Karpas-422 (cell line): Measurements from ENCODE around the gene EMC10. TPM values are rescaled to one million over a fixed set of nuclear protein-coding genes. Genes with fewer than 3 reads are reported as not detected.

Source experiments
- DNase-seq: peaks from one replicate; pipeline ENCODE4 v3.0.0-alpha.2; 2015
- H2AFZ ChIP-seq: fragments of 200-600 bp; sonication (generic); 2 replicates; pipeline ENCODE4 v1.6.1; 2014; ENCODE audit warnings: antibody characterized with exemption, low read length, mixed read lengths
- H3K27ac ChIP-seq: fragments of 200-600 bp; sonication (generic); 2 replicates; pipeline ENCODE4 v1.5.1; 2014; ENCODE audit warnings: mild to moderate bottlenecking, low read length, moderate library complexity
- H3K27me3 ChIP-seq: fragments of 200-600 bp; sonication (generic); 2 replicates; pipeline ENCODE4 v1.6.1; 2014; ENCODE audit warnings: low read length, mixed read lengths
- H3K36me3 ChIP-seq: fragments of 200-600 bp; sonication (generic); 2 replicates; pipeline ENCODE4 v1.6.1; 2014; ENCODE audit warnings: low read length, mixed read lengths; ENCODE audit not compliant: insufficient read depth
- H3K4me1 ChIP-seq: fragments of 200-600 bp; sonication (generic); 2 replicates; pipeline ENCODE4 v1.6.1; 2014; ENCODE audit warnings: mild to moderate bottlenecking, low read length, mixed read lengths
- H3K4me2 ChIP-seq: fragments of 200-600 bp; sonication (generic); 2 replicates; pipeline ENCODE4 v1.6.1; 2014; ENCODE audit warnings: low read length, low read depth, mild to moderate bottlenecking; ENCODE audit not compliant: poor library complexity, severe bottlenecking
- H3K4me3 ChIP-seq: fragments of 200-600 bp; sonication (generic); 2 replicates; pipeline ENCODE4 v1.5.1; 2014; ENCODE audit warnings: mild to moderate bottlenecking, antibody characterized with exemption, low read length, mixed read lengths
- H3K79me2 ChIP-seq: fragments of 200-600 bp; sonication (generic); 2 replicates; pipeline ENCODE4 v1.6.1; 2014; ENCODE audit warnings: mild to moderate bottlenecking, low read length, mixed read lengths
- H3K9ac ChIP-seq: fragments of 200-600 bp; sonication (generic); 2 replicates; pipeline ENCODE4 v1.6.0; 2014; ENCODE audit warnings: low read length
- H3K9me2 ChIP-seq: fragments of 200-600 bp; sonication (generic), shearing (Covaris generic); replicated peaks from 2 replicates; pipeline ENCODE4 v1.6.0; 2014; ENCODE audit warnings: mild to moderate bottlenecking, low read length, moderate library complexity; ENCODE audit not compliant: insufficient read depth
- H3K9me3 ChIP-seq: fragments of 300-700, 200-600 bp; sonication (generic); 2 replicates; pipeline ENCODE4 v1.6.1; 2014; ENCODE audit warnings: low read length, mixed read lengths
- H4K20me1 ChIP-seq: fragments of 200-600 bp; sonication (generic); 2 replicates; pipeline ENCODE4 v1.6.1; 2014; ENCODE audit warnings: mild to moderate bottlenecking, antibody characterized with exemption, low read length, low read depth; ENCODE audit not compliant: insufficient read depth
- total RNA-seq: library from RNA; depleted of rRNA; stranded (reverse); fragments of >200 nt; shearing (Covaris generic); gene quantifications from 2 replicates; pipeline ENCODE4 v1.2.3, GENCODE V29; 2014; ENCODE audit warnings: low replicate concordance

The EMC10 gene
- total RNA-seq, 1 experiment from 2014 or later, result 63.7 TPM

- Histone ChIP-seq H3K4me3 (no peak overlapping the region), H3K27me3 (no peaks in the 10 kb centered on the region), H3K9me3 (no peaks in the 10 kb centered on the region), H3K4me2 (no peak overlapping the region), H3K9ac (no peak overlapping the region), H3K27ac (no peak overlapping the region), H4K20me1 (no peaks in the 10 kb centered on the region), H2AFZ (no peak overlapping the region), H3K36me3 (peaks cover 4% of the 10 kb centered on the region; the same call in 1 of the 2 replicates), H3K9me2 (no peaks in the 10 kb centered on the region), H3K4me1 (no peaks in the 10 kb centered on the region), H3K79me2 (no peaks in the 10 kb centered on the region)
- no peak for DNase-seq
Observed at GRCh38 chr19:50447750-50448149, 28.6 kb upstream of the EMC10 start.

- Histone ChIP-seq H3K9ac (no peak overlapping the region), H3K4me2 (no peak overlapping the region), H3K27ac (no peak overlapping the region), H3K9me3 (no peaks in the 10 kb centered on the region), H2AFZ (no peak overlapping the region), H3K9me2 (no peaks in the 10 kb centered on the region), H3K79me2 (no peaks in the 10 kb centered on the region), H3K4me1 (no peaks in the 10 kb centered on the region), H4K20me1 (no peaks in the 10 kb centered on the region), H3K36me3 (peaks cover 4% of the 10 kb centered on the region; the same call in 1 of the 2 replicates), H3K4me3 (no peak overlapping the region), H3K27me3 (no peaks in the 10 kb centered on the region)
- no peak for DNase-seq
Observed at GRCh38 chr19:50449236-50449899, 26.9 kb upstream of the EMC10 start.

GRCh38 chr19:50450369-50451222, 25.7 kb upstream of the EMC10 start:
- DNase-seq, result no peak
- Histone ChIP-seq H3K9me3 (no peaks in the 10 kb centered on the region), H2AFZ (no peak overlapping the region), H3K4me2 (no peak overlapping the region), H3K27ac (no peak overlapping the region), H3K36me3 (peaks cover 4% of the 10 kb centered on the region; the same call in 1 of the 2 replicates), H3K79me2 (no peaks in the 10 kb centered on the region), H3K4me3 (no peak overlapping the region), H3K4me1 (no peaks in the 10 kb centered on the region), H3K9me2 (no peaks in the 10 kb centered on the region), H3K27me3 (no peaks in the 10 kb centered on the region), H4K20me1 (no peaks in the 10 kb centered on the region), H3K9ac (no peak overlapping the region)

GRCh38 chr19:50451223-50451534, 25.1 kb upstream of the EMC10 start:
- Histone ChIP-seq H3K79me2 (no peaks in the 10 kb centered on the region), H4K20me1 (no peaks in the 10 kb centered on the region), H3K4me3 (no peak overlapping the region), H3K36me3 (peaks cover 4% of the 10 kb centered on the region; the same call in 1 of the 2 replicates), H3K27me3 (no peaks in the 10 kb centered on the region), H3K9me3 (no peaks in the 10 kb centered on the region), H3K9me2 (no peaks in the 10 kb centered on the region), H3K9ac (no peak overlapping the region), H3K4me2 (no peak overlapping the region), H3K4me1 (no peaks in the 10 kb centered on the region), H3K27ac (no peak overlapping the region), H2AFZ (no peak overlapping the region)
- no peak for DNase-seq

- H3K27me3 ChIP-seq, result no peaks in the 10 kb centered on the region
- no peaks in the 10 kb centered on the region for H3K4me1 ChIP-seq
- no peak overlapping the region for H3K27ac ChIP-seq
- H3K9me2 ChIP-seq, result no peaks in the 10 kb centered on the region
- no peak overlapping the region for H3K9ac ChIP-seq
- H4K20me1 ChIP-seq, result no peaks in the 10 kb centered on the region
- no peak overlapping the region for H3K4me2 ChIP-seq
- H3K79me2 ChIP-seq, result no peaks in the 10 kb centered on the region
- H2AFZ ChIP-seq, result no peak overlapping the region
- H3K36me3 ChIP-seq, result peaks cover under 1% of the 10 kb centered on the region; the same call in 1 of the 2 replicates
- no peak overlapping the region for H3K4me3 ChIP-seq
- DNase-seq, result no peak
- no peaks in the 10 kb centered on the region for H3K9me3 ChIP-seq
Observed at GRCh38 chr19:50453243-50453642, 23.1 kb upstream of the EMC10 start.

- no peaks in the 10 kb centered on the region for H3K79me2 ChIP-seq
- H3K9me2 ChIP-seq, result no peaks in the 10 kb centered on the region
- no peak overlapping the region for H3K9ac ChIP-seq
- no peak overlapping the region for H3K27ac ChIP-seq
- no peaks in the 10 kb centered on the region for H4K20me1 ChIP-seq
- no peak overlapping the region for H2AFZ ChIP-seq
- DNase-seq, result no peak
- no peak overlapping the region for H3K4me2 ChIP-seq
- H3K4me1 ChIP-seq, result peaks cover 17% of the 10 kb centered on the region
- H3K4me3 ChIP-seq, result no peak overlapping the region
- no peaks in the 10 kb centered on the region for H3K27me3 ChIP-seq
- H3K9me3 ChIP-seq, result no peaks in the 10 kb centered on the region
- no peaks in the 10 kb centered on the region for H3K36me3 ChIP-seq
Observed at GRCh38 chr19:50455992-50456391, 20.3 kb upstream of the EMC10 start.

GRCh38 chr19:50457300-50457699, 19.0 kb upstream of the EMC10 start:
- peaks cover 18% of the 10 kb centered on the region for H3K4me1 ChIP-seq
- H3K4me3 ChIP-seq, result no peak overlapping the region
- H2AFZ ChIP-seq, result no peak overlapping the region
- H4K20me1 ChIP-seq, result no peaks in the 10 kb centered on the region
- H3K4me2 ChIP-seq, result no peak overlapping the region
- no peak overlapping the region for H3K27ac ChIP-seq
- H3K9me2 ChIP-seq, result no peaks in the 10 kb centered on the region
- DNase-seq, result no peak
- no peaks in the 10 kb centered on the region for H3K9me3 ChIP-seq
- H3K36me3 ChIP-seq, result no peaks in the 10 kb centered on the region
- H3K27me3 ChIP-seq, result no peaks in the 10 kb centered on the region
- no peak overlapping the region for H3K9ac ChIP-seq
- H3K79me2 ChIP-seq, result no peaks in the 10 kb centered on the region

- Histone ChIP-seq H3K79me2 (no peaks in the 10 kb centered on the region), H3K27ac (no peak overlapping the region), H4K20me1 (no peaks in the 10 kb centered on the region), H2AFZ (no peak overlapping the region), H3K4me1 (peaks cover 18% of the 10 kb centered on the region), H3K9me3 (no peaks in the 10 kb centered on the region), H3K27me3 (no peaks in the 10 kb centered on the region), H3K4me2 (no peak overlapping the region), H3K9me2 (no peaks in the 10 kb centered on the region), H3K4me3 (no peak overlapping the region), H3K9ac (no peak overlapping the region), H3K36me3 (no peaks in the 10 kb centered on the region)
- no peak for DNase-seq
Observed at GRCh38 chr19:50458396-50459066, 17.8 kb upstream of the EMC10 start.
